HepG2 (cell line): ENCODE data around the gene PRR36. TPM values are rescaled to one million over a fixed set of nuclear protein-coding genes. Genes with fewer than 3 reads are reported as not detected.

Experiments
- CENPT ChIP-seq: sonication (generic); formaldehyde crosslinking; IDR thresholded peaks from 2 replicates; pipeline ENCODE4 v1.8.0; 2022; ENCODE audit warnings: low read depth, mild to moderate bottlenecking, moderate library complexity, missing genetic modification reagents
- KAT7 ChIP-seq: IDR thresholded peaks from 2 replicates; pipeline ENCODE4 v1.6.1; 2018; ENCODE audit warnings: borderline replicate concordance, missing compliant biosample characterization
- NONO ChIP-seq, 2 experiments: fragments of 450-650 bp in 1 of 2; sonication (generic) in 1 of 2; formaldehyde crosslinking in 1 of 2; IDR thresholded peaks in 1 of 2; conservative IDR thresholded peaks in 1 of 2; 2 replicates each; pipeline versions ENCODE4 v1.6.1 to v1.8.0; 2017 to 2022; ENCODE audit warnings: mild to moderate bottlenecking in 1 of 2, missing genetic modification reagents in 1 of 2, moderate library complexity in 1 of 2
- PITX1 ChIP-seq: sonication (generic); formaldehyde crosslinking; IDR thresholded peaks from 2 replicates; pipeline ENCODE4 v1.5.1; 2020; ENCODE audit warnings: mild to moderate bottlenecking, missing genetic modification reagents
- POLR2AphosphoS5 ChIP-seq: IDR thresholded peaks from 2 replicates; pipeline ENCODE4 v1.6.1; 2012; ENCODE audit warnings: low read depth, low read length
- PPARG ChIP-seq: conservative IDR thresholded peaks from 2 replicates; pipeline ENCODE4 v1.6.1; 2016; ENCODE audit warnings: missing biosample characterization, missing genetic modification reagents
- SIN3A ChIP-seq: IDR thresholded peaks from 2 replicates; pipeline ENCODE4 v1.6.1; 2011; ENCODE audit warnings: low read depth, mild to moderate bottlenecking, control low read depth, low read length, borderline replicate concordance
- SP4 ChIP-seq: sonication (generic); formaldehyde crosslinking; IDR thresholded peaks from 2 replicates; pipeline ENCODE4 v1.8.1; 2023; ENCODE audit warnings: mild to moderate bottlenecking, missing genetic modification reagents
- SP5 ChIP-seq: IDR thresholded peaks from 2 replicates; pipeline ENCODE4 v1.6.1; 2016; ENCODE audit warnings: low read depth, borderline replicate concordance
- ZFY ChIP-seq: sonication (generic); formaldehyde crosslinking; IDR thresholded peaks from 2 replicates; pipeline ENCODE4 v1.4.0; 2020; ENCODE audit warnings: missing genetic modification reagents
- ZGPAT ChIP-seq: IDR thresholded peaks from 2 replicates; pipeline ENCODE4 v1.6.1; 2016; ENCODE audit warnings: mild to moderate bottlenecking
- ZNF124 ChIP-seq: sonication (generic); formaldehyde crosslinking; IDR thresholded peaks from 2 replicates; pipeline ENCODE4 v1.4.0; 2020; ENCODE audit warnings: missing genetic modification reagents
- ZNF441 ChIP-seq: sonication (generic); formaldehyde crosslinking; IDR thresholded peaks from 2 replicates; pipeline ENCODE4 v1.7.0; 2021; ENCODE audit warnings: missing genetic modification reagents, borderline replicate concordance
- ZNF496 ChIP-seq: sonication (generic); formaldehyde crosslinking; IDR thresholded peaks from 2 replicates; pipeline ENCODE4 v1.8.1; 2023; ENCODE audit warnings: mild to moderate bottlenecking, moderate library complexity, missing genetic modification reagents; ENCODE audit not compliant: insufficient replicate concordance
- ZNF574 ChIP-seq: sonication (generic); formaldehyde crosslinking; IDR thresholded peaks from 2 replicates; pipeline ENCODE4 v1.4.0; 2020; ENCODE audit warnings: missing genetic modification reagents
- ZNF605 ChIP-seq: sonication (generic); formaldehyde crosslinking; IDR thresholded peaks from 2 replicates; pipeline ENCODE4 v1.8.0; 2022; ENCODE audit warnings: mild to moderate bottlenecking, missing genetic modification reagents
- polyA plus RNA-seq, 8 experiments: library from polyadenylated mRNA; depleted of rRNA in 3 of 8; stranded (reverse) in 7 of 8; unstranded in 1 of 8; fragments of >200 nt; fragmentation: Illumina TruSeq in 4 of 8; extraction: Trizol in 4 of 8; gene quantifications; 2 replicates each; pipeline versions ENCODE4 v1.2.1 to v1.2.3, GENCODE V29; 2011 to 2016; ENCODE audit warnings: low read depth in 4 of 8, missing spikeins in 1 of 8, mixed read lengths in 1 of 8; ENCODE audit not compliant: insufficient read depth in 1 of 8
- total RNA-seq, 5 experiments: library from RNA; depleted of rRNA; stranded (reverse); fragments of >200 nt; fragmentation: Illumina TruSeq; extraction: Trizol; gene quantifications; 2 replicates each; pipeline ENCODE4 v1.2.3, GENCODE V29; 2016; ENCODE audit warnings: low read depth in 1 of 5
- TF ChIP-seq, protein P1 (sequence below): sonication (generic); formaldehyde crosslinking; IDR thresholded peaks from 2 replicates; pipeline ENCODE4 v1.8.1; 2022; ENCODE audit warnings: low read depth, mild to moderate bottlenecking, missing genetic modification reagents
- TF ChIP-seq, protein P2 (sequence below): sonication (generic); formaldehyde crosslinking; IDR thresholded peaks from 2 replicates; pipeline ENCODE4 v1.4.0; 2020; ENCODE audit warnings: mild to moderate bottlenecking, missing genetic modification reagents

The PRR36 gene
- total and polyA plus RNA-seq, 2 of the 13 experiments (the other 11 are each of a cell fraction or from before 2014, with no cell fraction given) = 0.07 to 0.17 TPM

DNA sequence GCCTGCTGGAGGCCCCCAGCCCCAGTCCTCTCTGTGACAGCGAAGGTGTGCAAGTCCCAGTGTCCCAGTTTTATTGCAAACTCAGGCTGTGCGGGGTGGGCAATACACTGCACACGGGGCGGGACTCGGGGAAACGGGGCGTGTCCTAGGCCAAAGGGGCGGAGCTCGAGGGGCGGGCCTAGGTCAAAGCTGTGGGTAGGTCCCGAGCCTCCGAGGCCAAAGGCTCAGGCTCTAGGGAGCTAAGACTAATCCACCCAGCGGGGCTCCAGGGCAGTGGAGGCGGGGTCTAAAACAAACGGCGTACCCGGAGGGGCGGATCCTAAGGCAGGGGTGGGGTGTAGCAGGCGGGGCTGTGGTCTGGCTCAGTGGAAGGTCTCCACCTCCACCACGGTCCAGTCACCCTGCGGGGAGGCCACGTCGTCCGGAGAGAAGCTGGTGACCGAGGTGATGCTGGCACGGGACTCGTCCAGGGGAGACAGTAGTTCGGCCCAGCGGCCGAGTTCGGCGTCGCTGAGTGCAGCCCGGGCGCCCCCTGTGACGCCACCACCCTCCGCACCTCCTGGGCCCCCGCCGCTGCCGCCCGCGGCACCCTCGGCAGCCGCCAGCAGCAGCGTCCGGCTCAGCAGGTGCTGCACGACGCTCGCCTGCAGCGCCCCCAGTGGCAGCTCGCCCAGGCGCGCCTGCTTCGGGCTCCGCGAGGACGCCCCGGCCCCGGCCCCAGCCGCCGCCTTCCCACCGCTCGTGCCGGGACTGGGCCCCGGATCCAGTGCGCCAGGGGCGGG is 5.3 kb downstream of the PRR36 start (continued):
- TF ChIP-seq ZNF496 (CRISPR knock-in tag) = no peak
- peak; percentile 59 for TF ChIP-seq ZFY (CRISPR knock-in tag)
- TF ChIP-seq PPARG = peak; percentile 33; the same call in 1 of the 2 replicates
- TF ChIP-seq, protein P1, sequence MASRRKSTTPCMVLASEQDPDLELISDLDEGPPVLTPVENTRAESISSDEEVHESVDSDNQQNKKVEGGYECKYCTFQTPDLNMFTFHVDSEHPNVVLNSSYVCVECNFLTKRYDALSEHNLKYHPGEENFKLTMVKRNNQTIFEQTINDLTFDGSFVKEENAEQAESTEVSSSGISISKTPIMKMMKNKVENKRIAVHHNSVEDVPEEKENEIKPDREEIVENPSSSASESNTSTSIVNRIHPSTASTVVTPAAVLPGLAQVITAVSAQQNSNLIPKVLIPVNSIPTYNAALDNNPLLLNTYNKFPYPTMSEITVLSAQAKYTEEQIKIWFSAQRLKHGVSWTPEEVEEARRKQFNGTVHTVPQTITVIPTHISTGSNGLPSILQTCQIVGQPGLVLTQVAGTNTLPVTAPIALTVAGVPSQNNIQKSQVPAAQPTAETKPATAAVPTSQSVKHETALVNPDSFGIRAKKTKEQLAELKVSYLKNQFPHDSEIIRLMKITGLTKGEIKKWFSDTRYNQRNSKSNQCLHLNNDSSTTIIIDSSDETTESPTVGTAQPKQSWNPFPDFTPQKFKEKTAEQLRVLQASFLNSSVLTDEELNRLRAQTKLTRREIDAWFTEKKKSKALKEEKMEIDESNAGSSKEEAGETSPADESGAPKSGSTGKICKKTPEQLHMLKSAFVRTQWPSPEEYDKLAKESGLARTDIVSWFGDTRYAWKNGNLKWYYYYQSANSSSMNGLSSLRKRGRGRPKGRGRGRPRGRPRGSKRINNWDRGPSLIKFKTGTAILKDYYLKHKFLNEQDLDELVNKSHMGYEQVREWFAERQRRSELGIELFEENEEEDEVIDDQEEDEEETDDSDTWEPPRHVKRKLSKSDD (CRISPR knock-in tag) = peak; percentile 51; the same call in 1 of the 2 replicates
- TF ChIP-seq SP4 (CRISPR knock-in tag) = peak; percentile 67
- TF ChIP-seq NONO (IDR thresholded peaks at IDR 0.05) = no peak
- TF ChIP-seq NONO (CRISPR knock-in tag; conservative IDR thresholded peaks at IDR 0.05) = peak; percentile 22; the same call in 1 of the 2 replicates
- no peak; the same call in 1 of the 2 replicates for TF ChIP-seq KAT7 (CRISPR knock-in tag)
- TF ChIP-seq ZGPAT (CRISPR knock-in tag) = peak; percentile 46
- TF ChIP-seq ZNF124 (CRISPR knock-in tag) = no peak
- TF ChIP-seq CENPT (CRISPR knock-in tag) = peak; percentile 63; the same call in 1 of the 2 replicates
- TF ChIP-seq PITX1 = peak; percentile 75
- TF ChIP-seq, protein P2, sequence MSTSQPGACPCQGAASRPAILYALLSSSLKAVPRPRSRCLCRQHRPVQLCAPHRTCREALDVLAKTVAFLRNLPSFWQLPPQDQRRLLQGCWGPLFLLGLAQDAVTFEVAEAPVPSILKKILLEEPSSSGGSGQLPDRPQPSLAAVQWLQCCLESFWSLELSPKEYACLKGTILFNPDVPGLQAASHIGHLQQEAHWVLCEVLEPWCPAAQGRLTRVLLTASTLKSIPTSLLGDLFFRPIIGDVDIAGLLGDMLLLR (CRISPR knock-in tag) = peak; percentile 78; the same call in 1 of the 2 replicates
- peak; percentile 43; the same call in 1 of the 2 replicates for TF ChIP-seq SP5 (CRISPR knock-in tag)
- TF ChIP-seq ZNF574 = peak; percentile 74
- TF ChIP-seq ZNF605 (CRISPR knock-in tag) = no peak
- TF ChIP-seq POLR2AphosphoS5 = peak; percentile 40
- TF ChIP-seq SIN3A = 0 out of 2 replicates have a peak, but pooled peaks have one; percentile 27
- 0 out of 2 replicates have a peak, but pooled peaks have one; percentile 10 for TF ChIP-seq ZNF441
